GM06990 (cell line): Measurements from ENCODE around the gene CLDN18.

Experiments
- DNase-seq: peaks from one replicate; pipeline ENCODE4 v3.0.0-alpha.2; 2011; ENCODE audit not compliant: insufficient read length; ENCODE audit errors: extremely low read depth
- H3K27me3 ChIP-seq: replicated peaks from 2 replicates; pipeline ENCODE4 v1.6.0; 2011; ENCODE audit warnings: low read length; ENCODE audit not compliant: control insufficient read depth, insufficient read depth
- H3K36me3 ChIP-seq: 2 replicates; pipeline ENCODE4 v1.5.1; 2011; ENCODE audit warnings: low read length; ENCODE audit not compliant: control insufficient read depth, insufficient read depth
- H3K4me3 ChIP-seq: replicated peaks from 2 replicates; pipeline ENCODE4 v1.5.1; 2011; ENCODE audit warnings: low read depth, mild to moderate bottlenecking, control low read depth, low read length
- TF ChIP-seq, protein P1 (sequence below): IDR thresholded peaks from 2 replicates; pipeline ENCODE4 v1.5.1; 2011; ENCODE audit warnings: low read length, control low read depth, mild to moderate bottlenecking, inconsistent platforms; ENCODE audit not compliant: insufficient read depth, poor library complexity, severe bottlenecking

The CLDN18 gene

DNA sequence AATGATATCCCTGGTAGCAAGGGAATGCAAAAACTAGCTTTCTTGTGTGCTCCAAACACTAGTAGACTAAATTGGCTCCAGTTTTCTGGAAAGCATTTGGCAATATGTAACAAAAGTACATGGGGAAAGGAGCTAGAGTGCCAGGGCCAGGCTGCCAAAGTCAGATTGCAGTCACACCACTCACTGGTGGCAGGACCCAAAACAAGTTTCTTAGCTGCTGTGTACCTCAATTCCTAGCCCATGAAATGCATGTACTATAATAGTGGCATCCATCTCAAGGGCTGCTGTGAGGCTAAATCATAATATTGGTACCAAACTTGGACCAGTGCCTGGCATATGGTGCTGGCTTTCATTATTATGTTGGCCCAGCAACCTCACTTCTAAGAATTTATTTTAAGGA lies 49.3 kb downstream of the CLDN18 start:
- Histone ChIP-seq H3K36me3 (no peaks in the 10 kb centered on the region), H3K4me3 (no peak overlapping the region), H3K27me3 (no peaks in the 10 kb centered on the region)
- DNase-seq = no peak
- TF ChIP-seq, protein P1, sequence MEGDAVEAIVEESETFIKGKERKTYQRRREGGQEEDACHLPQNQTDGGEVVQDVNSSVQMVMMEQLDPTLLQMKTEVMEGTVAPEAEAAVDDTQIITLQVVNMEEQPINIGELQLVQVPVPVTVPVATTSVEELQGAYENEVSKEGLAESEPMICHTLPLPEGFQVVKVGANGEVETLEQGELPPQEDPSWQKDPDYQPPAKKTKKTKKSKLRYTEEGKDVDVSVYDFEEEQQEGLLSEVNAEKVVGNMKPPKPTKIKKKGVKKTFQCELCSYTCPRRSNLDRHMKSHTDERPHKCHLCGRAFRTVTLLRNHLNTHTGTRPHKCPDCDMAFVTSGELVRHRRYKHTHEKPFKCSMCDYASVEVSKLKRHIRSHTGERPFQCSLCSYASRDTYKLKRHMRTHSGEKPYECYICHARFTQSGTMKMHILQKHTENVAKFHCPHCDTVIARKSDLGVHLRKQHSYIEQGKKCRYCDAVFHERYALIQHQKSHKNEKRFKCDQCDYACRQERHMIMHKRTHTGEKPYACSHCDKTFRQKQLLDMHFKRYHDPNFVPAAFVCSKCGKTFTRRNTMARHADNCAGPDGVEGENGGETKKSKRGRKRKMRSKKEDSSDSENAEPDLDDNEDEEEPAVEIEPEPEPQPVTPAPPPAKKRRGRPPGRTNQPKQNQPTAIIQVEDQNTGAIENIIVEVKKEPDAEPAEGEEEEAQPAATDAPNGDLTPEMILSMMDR = no peak

DNA sequence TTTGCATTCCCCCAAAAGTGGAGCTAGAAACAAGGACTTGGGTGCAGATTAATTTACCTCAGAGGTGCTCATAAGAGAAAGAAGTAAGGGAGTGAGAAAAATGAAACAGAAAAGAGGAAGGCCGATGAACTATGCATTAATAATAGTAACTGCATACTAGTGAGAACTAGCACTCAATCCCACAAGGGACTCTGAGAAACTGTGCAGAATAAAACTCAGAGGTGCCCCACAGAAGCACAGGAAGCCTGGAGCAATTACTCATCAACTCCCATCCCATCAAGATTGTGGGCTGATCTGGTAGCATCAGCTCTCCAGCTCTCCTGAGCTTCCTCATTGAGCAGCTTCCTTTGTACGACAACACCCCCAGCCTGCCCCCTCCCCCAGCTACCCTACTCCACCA lies 50.8 kb downstream of the CLDN18 start:
- Histone ChIP-seq H3K36me3 (no peaks in the 10 kb centered on the region), H3K4me3 (no peak overlapping the region), H3K27me3 (no peaks in the 10 kb centered on the region)
- TF ChIP-seq, protein P1 = no peak
- DNase-seq = no peak

GRCh38 chr3:138062037-138062436 lies 52.1 kb downstream of the CLDN18 start:
- no peak overlapping the region for H3K4me3 ChIP-seq
- no peaks in the 10 kb centered on the region for H3K36me3 ChIP-seq
- H3K27me3 ChIP-seq = no peaks in the 10 kb centered on the region
- DNase-seq = no peak
- TF ChIP-seq, protein P1 = no peak

DNA sequence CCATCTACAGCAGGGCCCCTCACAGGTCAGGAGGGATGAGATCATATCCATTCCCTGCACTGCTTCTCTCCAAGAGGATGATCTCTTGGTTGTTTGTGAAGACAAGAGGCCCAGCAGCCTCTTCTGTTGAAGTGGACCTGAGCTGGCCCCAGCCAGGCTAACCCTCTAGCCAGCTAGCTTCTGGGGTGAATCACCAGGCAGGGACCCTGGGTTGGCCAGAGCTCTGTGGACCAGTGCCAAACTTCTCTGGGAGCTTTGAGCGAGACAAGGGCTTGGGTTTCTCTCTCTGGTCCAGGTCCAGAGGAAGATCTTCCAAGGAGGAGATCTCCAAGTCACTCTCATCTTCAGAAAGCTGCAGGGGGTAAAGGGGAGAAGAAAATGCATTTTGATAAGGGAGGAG lies 52.7 kb downstream of the CLDN18 start:
- H3K36me3 ChIP-seq = no peaks in the 10 kb centered on the region

DNA sequence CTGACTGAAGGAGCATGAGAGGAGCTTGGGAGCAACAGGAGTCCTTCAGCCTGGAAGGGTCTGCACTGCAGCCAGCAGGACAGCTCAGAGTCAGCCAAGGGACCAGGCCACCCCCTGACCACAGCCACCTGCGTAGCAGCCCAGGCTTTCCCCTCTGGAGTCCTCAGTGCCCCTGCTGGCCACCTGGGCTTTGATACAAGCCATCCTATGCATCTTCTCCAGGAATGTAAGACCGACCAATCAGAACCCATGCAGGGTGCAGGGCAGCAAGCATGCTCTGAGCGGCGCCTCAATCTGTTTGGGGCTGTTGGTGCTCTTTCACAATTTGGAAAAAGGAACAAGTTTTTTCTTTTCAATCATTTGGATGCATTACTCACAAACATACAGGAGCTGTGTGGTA lies 53.5 kb downstream of the CLDN18 start:
- Histone ChIP-seq H3K4me3 (no peak overlapping the region), H3K36me3 (no peaks in the 10 kb centered on the region), H3K27me3 (no peaks in the 10 kb centered on the region)
- TF ChIP-seq, protein P1 = no peak
- no peak for DNase-seq

More for the DNA sequence above, 52.7 kb downstream of the CLDN18 start:
- Histone ChIP-seq H3K4me3 (no peak overlapping the region), H3K27me3 (no peaks in the 10 kb centered on the region)
- DNase-seq = no peak
- TF ChIP-seq, protein P1 = no peak

DNA sequence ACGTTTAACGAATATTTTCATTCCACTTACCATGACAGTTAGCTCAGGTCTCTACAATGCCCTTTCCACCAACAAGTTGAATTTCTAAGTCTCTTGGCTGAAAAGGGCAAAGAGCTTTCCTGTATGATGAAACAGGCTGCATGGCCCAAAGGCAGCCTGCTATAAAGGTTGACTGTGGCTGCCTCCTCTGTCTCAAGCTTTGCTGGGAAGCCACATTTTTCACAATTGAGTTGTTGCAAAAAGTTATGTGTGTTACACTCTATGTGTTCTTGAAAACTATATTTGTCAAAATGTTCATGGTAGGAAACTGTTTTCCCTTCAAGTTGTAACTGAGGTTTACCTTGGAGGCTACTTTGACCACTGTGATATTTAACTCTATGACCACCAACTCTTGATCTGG lies 56.0 kb downstream of the CLDN18 start:
- no peak for DNase-seq
- TF ChIP-seq, protein P1 = no peak
- H3K4me3 ChIP-seq = no peak overlapping the region
- no peaks in the 10 kb centered on the region for H3K36me3 ChIP-seq
- H3K27me3 ChIP-seq = no peaks in the 10 kb centered on the region
